SK-N-SH (cell line): ENCODE results near the gene GCNT2. TPM values are rescaled to one million over a fixed set of nuclear protein-coding genes. Genes with fewer than 3 reads are reported as not detected.

Source experiments
- CTCF ChIA-PET: fragments of 300-600, 350-600 bp; formaldehyde crosslinking; extraction: SDS; loops from one replicate; lab custom pipeline; 2021; lab: Yijun Ruan, JAX
- POLR2A ChIA-PET: fragments of 350-600 bp; sonication (Branson Sonifier 250); formaldehyde crosslinking; extraction: SDS; loops from one replicate; lab custom pipeline; 2020; ENCODE audit warnings: antibody characterized with exemption, inconsistent platforms; lab: Yijun Ruan, JAX
- DNase-seq: peaks from one replicate; pipeline ENCODE4 v3.0.0; 2012
- H2AFZ ChIP-seq: fragments of 200-600 bp; sonication (generic); 2 replicates; pipeline ENCODE4 v1.8.1; 2016; ENCODE audit warnings: antibody characterized with exemption, mild to moderate bottlenecking, low read depth
- H3F3A ChIP-seq: fragments of 200-600 bp; sonication (generic); replicated peaks from 2 replicates; pipeline ENCODE3; 2016; ENCODE audit warnings: antibody characterized with exemption, mild to moderate bottlenecking; ENCODE audit not compliant: insufficient read depth
- H3K27ac ChIP-seq, 2 experiments: fragments of 200-500 bp in 1 of 2; fragments of 200-600 bp in 1 of 2; sonication (Bioruptor generic) in 1 of 2; sonication (generic), shearing (Covaris generic) in 1 of 2; 2 replicates each; pipeline versions ENCODE4 v1.5.1 to v1.6.1; 2014 to 2016; ENCODE audit warnings: low read depth in 2 of 2, inconsistent platforms in 1 of 2, low read length in 1 of 2, mild to moderate bottlenecking in 1 of 2, mixed read lengths in 1 of 2
- H3K27me3 ChIP-seq: fragments of 200-600 bp; sonication (generic), shearing (Covaris generic); 2 replicates; pipeline ENCODE4 v1.6.1; 2016; ENCODE audit warnings: mixed run types; ENCODE audit not compliant: insufficient read depth
- H3K36me3 ChIP-seq, 2 experiments: fragments of 200-500 bp in 1 of 2; fragments of 200-600 bp in 1 of 2; sonication (Bioruptor generic) in 1 of 2; sonication (generic) in 1 of 2; replicated peaks in 1 of 2; 2 replicates each; pipeline versions ENCODE3 to v1.5.1; 2014 to 2016; ENCODE audit warnings: low read length in 1 of 2, mild to moderate bottlenecking in 1 of 2; ENCODE audit not compliant: insufficient read depth in 2 of 2, control insufficient read depth in 1 of 2
- H3K4me1 ChIP-seq, 2 experiments: fragments of 200-500 bp in 1 of 2; fragments of 200-600 bp in 1 of 2; sonication (Bioruptor generic) in 1 of 2; sonication (generic), shearing (Covaris generic) in 1 of 2; 2 replicates each; pipeline versions ENCODE4 v1.5.1 to v1.6.1; 2014 to 2016; ENCODE audit warnings: low read depth in 1 of 2, low read length in 1 of 2, mixed run types in 1 of 2; ENCODE audit not compliant: insufficient read depth in 2 of 2, control insufficient read depth in 1 of 2
- H3K4me2 ChIP-seq: fragments of 200-600 bp; sonication (generic), shearing (Covaris generic); 2 replicates; pipeline ENCODE4 v1.6.1; 2017; ENCODE audit warnings: mixed run types
- H3K4me3 ChIP-seq, 2 experiments: fragments of 200-500 bp in 1 of 2; fragments of 200-600 bp in 1 of 2; sonication (Bioruptor generic) in 1 of 2; sonication (generic), shearing (Covaris generic) in 1 of 2; 2 replicates each; pipeline versions ENCODE4 v1.5.1 to v1.8.1; 2014 to 2016; ENCODE audit warnings: low read depth in 2 of 2, inconsistent platforms in 1 of 2, low read length in 1 of 2, mild to moderate bottlenecking in 1 of 2, mixed read lengths in 1 of 2, moderate library complexity in 1 of 2
- H3K79me2 ChIP-seq: fragments of 200-600 bp; sonication (generic); 2 replicates; pipeline ENCODE4 v1.8.1; 2017; ENCODE audit warnings: mild to moderate bottlenecking; ENCODE audit not compliant: insufficient read depth
- H3K9ac ChIP-seq: fragments of 200-600 bp; sonication (generic); 2 replicates; pipeline ENCODE4 v1.6.1; 2017; ENCODE audit warnings: mixed run types
- H3K9me2 ChIP-seq: fragments of 200-600 bp; sonication (generic); 2 replicates; pipeline ENCODE4 v1.6.1; 2017; ENCODE audit warnings: mixed run types
- H3K9me3 ChIP-seq: fragments of 200-600 bp; sonication (generic); 2 replicates; pipeline ENCODE4 v1.6.1; 2017; ENCODE audit warnings: mixed run types, mild to moderate bottlenecking, moderate library complexity
- H4K20me1 ChIP-seq: fragments of 200-600 bp; sonication (generic); 2 replicates; pipeline ENCODE4 v1.6.1; 2017; ENCODE audit warnings: mild to moderate bottlenecking, mixed run types; ENCODE audit not compliant: insufficient read depth
- EZH2phosphoT487 ChIP-seq: fragments of 200-600 bp; sonication (generic); IDR thresholded peaks from 2 replicates; pipeline ENCODE4 v1.6.1; 2017; ENCODE audit warnings: low read depth, mixed run types, mild to moderate bottlenecking, antibody characterized with exemption, moderate library complexity, borderline replicate concordance
- FOXM1 ChIP-seq: IDR thresholded peaks from 2 replicates; pipeline ENCODE4 v1.4.0; 2012; ENCODE audit warnings: low read depth, mild to moderate bottlenecking
- GABPA ChIP-seq: IDR thresholded peaks from 2 replicates; pipeline ENCODE4 v1.4.0; 2012; ENCODE audit warnings: low read depth, mild to moderate bottlenecking
- IRF3 ChIP-seq: fragments of 150-350 bp; IDR thresholded peaks from 2 replicates; pipeline ENCODE4 v1.6.1; 2016; ENCODE audit warnings: mild to moderate bottlenecking, low read depth, low read length
- REST ChIP-seq: IDR thresholded peaks from 2 replicates; pipeline ENCODE4 v1.6.1; 2012; ENCODE audit warnings: mild to moderate bottlenecking, low read depth, low read length, moderate library complexity
- RXRA ChIP-seq: IDR thresholded peaks from 2 replicates; pipeline ENCODE4 v1.4.0; 2012; ENCODE audit warnings: low read depth, mild to moderate bottlenecking, borderline replicate concordance
- TAF1 ChIP-seq: IDR thresholded peaks from 2 replicates; pipeline ENCODE4 v1.6.1; 2012; ENCODE audit warnings: low read depth, mild to moderate bottlenecking, low read length, moderate library complexity, borderline replicate concordance
- TEAD4 ChIP-seq: IDR thresholded peaks from 2 replicates; pipeline ENCODE4 v1.4.0; 2012; ENCODE audit warnings: mild to moderate bottlenecking, borderline replicate concordance; ENCODE audit not compliant: insufficient read depth
- WGBS: methylation state at CpG from one replicate; pipeline ENCODE4 v1.1.6; 2017; ENCODE audit warnings: low lambda C conversion rate; 5-methylcytosine and 5-hydroxymethylcytosine counted together
- polyA plus RNA-seq, 3 experiments: library from polyadenylated mRNA; depleted of rRNA; stranded (reverse); fragments of >200 nt; gene quantifications; 2 replicates each; pipeline ENCODE4 v1.2.3, GENCODE V29; 2012

GCNT2 gene
- polyA plus RNA-seq, 1 of the 3 experiments (the other 2 are of a cell fraction) = 0.13 TPM

GRCh38 chr6:10531942-10532341 is 10.8 kb downstream of the GCNT2 start (continued):
- TF ChIP-seq TEAD4 (no peak), EZH2phosphoT487 (no peak), TAF1 (no peak)

- Histone ChIP-seq H3K9ac (no peak overlapping the region), H3K27me3 (no peaks in the 10 kb centered on the region), H3K9me3 (no peaks in the 10 kb centered on the region), H4K20me1 (no peaks in the 10 kb centered on the region), H3K79me2 (no peaks in the 10 kb centered on the region), H3K9me2 (no peaks in the 10 kb centered on the region), H3K36me3 (no peaks in the 10 kb centered on the region), H3K27ac (no peak overlapping the region), H2AFZ (no peak overlapping the region), H3F3A (no peaks in the 10 kb centered on the region), H3K4me3 (no peak overlapping the region), H3K4me2 (no peak overlapping the region), H3K4me1 (no peaks in the 10 kb centered on the region)
- TF ChIP-seq REST (no peak), GABPA (no peak), FOXM1 (no peak), RXRA (no peak)
- DNase-seq = no peak
- ChIA-PET POLR2A (no interaction called here), CTCF (no interaction called here)
- 80% methylated on average over 8 of the region's 8 CpGs for WGBS
Observed at GRCh38 chr6:10532392-10532791, 11.2 kb downstream of the GCNT2 start.

DNA sequence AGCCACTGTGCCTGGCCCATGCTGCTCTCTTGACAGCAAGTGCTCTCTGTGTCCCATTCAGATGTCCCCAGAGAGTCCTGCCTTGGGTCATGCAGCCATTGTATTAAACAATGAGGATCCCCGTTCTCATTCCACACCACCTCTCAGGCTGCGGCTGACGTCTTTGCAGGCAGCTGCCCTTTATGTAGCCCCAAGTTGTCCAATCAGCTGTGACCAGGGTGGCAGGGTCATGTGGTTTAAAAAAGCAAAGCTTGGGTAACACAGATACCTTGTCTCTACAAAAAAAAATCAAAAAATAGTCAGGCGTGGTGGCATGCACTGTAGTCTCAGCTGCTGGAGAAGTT is 13.2 kb downstream of the GCNT2 start:
- no peaks in the 10 kb centered on the region for H3K4me1 ChIP-seq
- H3K9ac ChIP-seq = no peak overlapping the region
- no peaks in the 10 kb centered on the region for H3K79me2 ChIP-seq
- no peak for DNase-seq
- no peak for TF ChIP-seq IRF3
- no peaks in the 10 kb centered on the region for H3K36me3 ChIP-seq
- no peaks in the 10 kb centered on the region for H3K27me3 ChIP-seq
- H2AFZ ChIP-seq = no peak overlapping the region
- CTCF ChIA-PET = no interaction called here
- H3K4me3 ChIP-seq = no peak overlapping the region
- no peaks in the 10 kb centered on the region for H4K20me1 ChIP-seq
- 80% methylated on average over 4 of the region's 4 CpGs for WGBS
- no peak overlapping the region for H3K4me2 ChIP-seq
- H3K9me2 ChIP-seq = no peaks in the 10 kb centered on the region
- H3K27ac ChIP-seq = no peak overlapping the region
- POLR2A ChIA-PET = no interaction called here
- no peaks in the 10 kb centered on the region for H3K9me3 ChIP-seq
- H3F3A ChIP-seq = no peaks in the 10 kb centered on the region
